ENCODE results near the gene GPR25.
"Not testable (repeated sequence)": the region's sequence is repeated elsewhere in the genome, so short reads cannot be mapped to it uniquely, and the experiment has no call there.

Gene GPR25

DNA sequence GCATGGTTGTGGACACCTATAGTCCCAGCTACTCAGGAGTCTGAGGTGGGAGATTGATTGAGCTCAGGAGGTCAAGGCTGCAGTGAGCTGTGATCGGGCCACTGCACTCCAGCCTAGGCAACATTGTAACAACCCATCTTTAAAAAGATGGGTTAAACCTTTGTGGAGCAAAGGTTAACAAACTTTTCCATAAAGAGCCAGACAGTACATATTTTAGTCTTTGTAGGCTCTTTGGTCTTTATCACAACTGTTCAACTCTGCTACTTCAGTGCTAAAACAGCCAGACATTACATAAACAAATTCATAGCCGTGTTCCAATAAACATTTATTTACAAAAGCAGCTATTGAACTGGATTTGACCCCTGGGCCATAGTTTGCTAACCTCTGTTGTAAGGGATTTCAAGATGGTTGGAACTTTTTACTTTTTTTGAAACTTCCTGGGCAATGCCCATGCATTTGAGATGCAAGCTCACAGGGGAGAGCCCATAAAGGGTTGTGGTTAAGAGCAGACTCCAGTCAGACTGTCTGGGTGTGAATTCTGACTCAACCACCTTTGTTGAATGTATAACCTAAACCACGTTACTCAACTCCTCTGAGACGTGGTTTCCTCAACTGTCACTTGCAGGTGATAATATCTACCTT, 32.8 kb downstream of the GPR25 start:
- Histone ChIP-seq H3K4me1 (no peaks in the 10 kb centered on the region), H3K36me3 (replicated peaks) (no peaks in the 10 kb centered on the region), H3K27me3 (ENCODE audit: low read depth) (no peaks in the 10 kb centered on the region), H3K9me3 (no peaks in the 10 kb centered on the region), H3K4me3 (no peak overlapping the region)
- in situ Hi-C loops (cut with MboI; ENCODE audit: low sequenced_read_pairs): no loop called here
- no peak for DNase-seq (ENCODE audit: low spot score in 2 of 2)

DNA sequence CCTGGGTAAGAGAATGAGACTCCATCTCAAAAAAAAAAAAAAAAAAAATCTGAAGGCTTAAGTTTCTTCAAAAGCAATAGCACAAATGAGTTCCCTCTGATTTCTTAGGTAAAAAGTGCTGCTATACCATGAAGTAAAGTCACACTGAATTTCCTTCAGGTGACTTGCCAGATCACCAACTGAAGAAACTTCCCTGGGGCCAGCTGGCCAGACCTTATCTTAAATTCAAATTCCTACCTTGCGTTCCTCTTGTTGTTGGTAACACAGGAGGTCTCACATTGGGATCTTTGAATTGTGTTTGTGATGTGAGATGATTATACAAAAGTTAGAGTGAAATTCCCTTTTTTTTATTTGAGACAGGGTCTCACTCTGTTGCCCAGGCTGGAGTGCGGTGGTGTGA, 33.7 kb downstream of the GPR25 start:
- H3K4me3 ChIP-seq: no peak overlapping the region
- H3K9me3 ChIP-seq: no peaks in the 10 kb centered on the region
- no peaks in the 10 kb centered on the region for H3K27me3 ChIP-seq (ENCODE audit: low read depth)
- in situ Hi-C loops (cut with MboI; ENCODE audit: low sequenced_read_pairs): no loop called here
- H3K4me1 ChIP-seq: no peaks in the 10 kb centered on the region
- H3K36me3 ChIP-seq (replicated peaks): no peaks in the 10 kb centered on the region
- no peak for DNase-seq (ENCODE audit: low spot score in 2 of 2)

DNA sequence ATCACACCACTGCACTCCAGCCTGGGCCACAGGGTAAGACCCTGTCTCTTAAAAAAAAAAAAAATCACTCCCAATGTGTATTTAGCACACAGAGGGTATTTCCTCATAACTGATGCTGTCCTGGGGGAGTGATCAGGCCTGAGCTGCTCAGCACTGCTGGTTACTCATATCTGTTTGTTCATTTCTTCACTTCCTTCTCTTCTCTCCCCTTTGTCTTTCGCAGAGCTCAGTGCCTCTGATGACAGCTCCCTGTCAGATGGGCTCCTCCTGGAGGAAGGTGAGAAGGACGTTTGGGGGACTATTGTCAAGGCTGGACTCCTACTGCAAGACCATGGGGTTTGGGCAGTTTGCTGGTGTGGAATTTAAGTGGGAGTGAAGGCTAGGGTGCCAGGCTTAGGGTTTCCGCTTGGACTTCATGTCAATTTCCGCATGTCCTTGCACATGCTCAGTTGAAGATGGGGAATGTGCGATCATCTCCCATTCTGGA, 34.9 kb downstream of the GPR25 start:
- H3K4me1 ChIP-seq: no peaks in the 10 kb centered on the region
- no peaks in the 10 kb centered on the region for H3K27me3 ChIP-seq (ENCODE audit: low read depth)
- H3K9me3 ChIP-seq: no peaks in the 10 kb centered on the region
- in situ Hi-C loops (cut with MboI; ENCODE audit: low sequenced_read_pairs): no loop called here
- H3K36me3 ChIP-seq (replicated peaks): no peaks in the 10 kb centered on the region
- no peak overlapping the region for H3K4me3 ChIP-seq
- no peak for DNase-seq (ENCODE audit: low spot score in 2 of 2)

DNA sequence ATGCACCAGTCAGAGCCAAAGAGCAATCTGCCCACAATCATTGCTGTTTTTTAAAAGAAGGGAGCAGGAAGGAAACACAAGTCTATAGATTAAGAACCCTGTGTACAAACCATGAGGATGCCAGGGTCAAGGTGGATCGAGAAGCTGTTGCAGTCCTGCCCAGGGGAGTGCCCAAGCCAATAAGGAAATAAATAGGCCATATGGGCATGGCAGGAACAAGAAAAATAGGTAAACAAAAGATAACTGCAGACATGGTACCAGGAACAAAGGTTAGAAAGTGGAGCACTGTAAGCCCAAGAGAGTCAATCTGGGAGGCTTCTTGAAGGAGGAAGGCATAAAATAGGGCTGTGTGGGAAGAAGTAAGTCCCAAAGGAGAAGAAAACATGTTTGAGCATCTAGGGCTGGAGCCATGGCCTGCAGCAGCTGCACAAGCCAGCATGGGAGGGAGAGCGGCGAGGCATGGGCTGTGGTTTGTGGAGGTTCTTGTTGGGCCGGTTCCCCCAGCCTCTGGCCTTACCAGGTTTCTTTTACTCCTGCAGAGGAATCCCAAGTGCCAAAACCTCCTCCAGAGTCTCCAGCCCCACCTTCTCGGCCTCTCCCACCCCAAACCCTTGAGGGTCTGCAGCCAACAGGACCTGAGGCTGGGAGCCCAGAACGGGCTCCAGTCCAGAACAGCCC, 35.5 kb downstream of the GPR25 start:
- no peaks in the 10 kb centered on the region for H3K4me1 ChIP-seq
- no peak for DNase-seq (ENCODE audit: low spot score in 2 of 2)

DNA sequence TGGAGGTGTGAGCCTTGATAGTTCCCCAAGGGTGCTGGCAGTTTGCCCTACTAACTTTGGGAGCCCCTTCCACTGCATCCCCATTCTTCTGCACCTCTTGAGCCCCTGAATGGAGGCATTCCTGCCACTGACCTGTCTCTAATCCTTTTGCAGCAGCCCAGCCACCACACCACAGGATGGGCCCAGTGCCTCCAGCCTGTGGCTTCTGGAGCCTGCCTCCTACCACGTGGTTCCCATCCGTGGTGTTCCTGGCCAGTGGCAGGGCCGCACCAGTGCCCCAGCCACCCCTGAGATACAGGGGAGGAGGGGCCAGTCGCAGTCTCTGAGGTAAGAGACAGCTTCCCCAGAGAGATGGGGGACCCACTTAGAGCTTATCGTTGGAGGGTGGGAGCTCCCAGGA, 36.3 kb downstream of the GPR25 start:
- no peaks in the 10 kb centered on the region for H3K27me3 ChIP-seq (ENCODE audit: low read depth)
- in situ Hi-C loops (cut with MboI; ENCODE audit: low sequenced_read_pairs): no loop called here
- H3K9me3 ChIP-seq: no peaks in the 10 kb centered on the region
- no peak overlapping the region for H3K4me3 ChIP-seq
- H3K4me1 ChIP-seq: no peaks in the 10 kb centered on the region
- no peaks in the 10 kb centered on the region for H3K36me3 ChIP-seq (replicated peaks)
- no peak for DNase-seq (ENCODE audit: low spot score in 2 of 2)

More for the DNA sequence above, 35.5 kb downstream of the GPR25 start:
- in situ Hi-C loops (cut with MboI; ENCODE audit: low sequenced_read_pairs): no loop called here
- H3K27me3 ChIP-seq (ENCODE audit: low read depth): no peaks in the 10 kb centered on the region
- no peaks in the 10 kb centered on the region for H3K36me3 ChIP-seq (replicated peaks)
- no peak overlapping the region for H3K4me3 ChIP-seq
- H3K9me3 ChIP-seq: no peaks in the 10 kb centered on the region

DNA sequence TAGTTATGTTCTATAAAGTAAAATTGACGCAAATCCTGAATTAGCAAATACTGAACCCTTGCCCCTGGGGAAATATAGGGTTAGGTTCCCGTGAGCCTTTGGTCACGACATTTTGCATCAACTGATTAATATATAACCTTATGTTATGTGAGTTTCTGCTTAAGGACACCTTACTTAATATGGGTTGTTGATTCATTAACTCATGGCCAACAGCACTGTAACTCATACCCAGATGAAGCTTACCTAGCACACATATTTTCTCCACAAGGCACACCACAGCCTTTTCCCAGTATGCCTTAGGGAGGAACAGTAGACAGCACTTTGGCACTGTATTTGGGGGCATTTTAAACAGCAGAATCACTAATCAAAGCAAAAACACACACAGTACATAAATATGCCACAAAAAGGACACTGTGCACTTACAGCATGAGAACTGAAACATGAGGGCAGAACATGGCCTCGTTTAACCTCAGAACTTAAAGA, 37.0 kb downstream of the GPR25 start:
- Histone ChIP-seq H3K4me3 (no peak overlapping the region), H3K36me3 (replicated peaks) (no peaks in the 10 kb centered on the region), H3K9me3 (no peaks in the 10 kb centered on the region), H3K4me1 (no peaks in the 10 kb centered on the region), H3K27me3 (ENCODE audit: low read depth) (no peaks in the 10 kb centered on the region)
- DNase-seq (ENCODE audit: low spot score in 2 of 2): no peak
- in situ Hi-C loops (cut with MboI; ENCODE audit: low sequenced_read_pairs): no loop called here

DNA sequence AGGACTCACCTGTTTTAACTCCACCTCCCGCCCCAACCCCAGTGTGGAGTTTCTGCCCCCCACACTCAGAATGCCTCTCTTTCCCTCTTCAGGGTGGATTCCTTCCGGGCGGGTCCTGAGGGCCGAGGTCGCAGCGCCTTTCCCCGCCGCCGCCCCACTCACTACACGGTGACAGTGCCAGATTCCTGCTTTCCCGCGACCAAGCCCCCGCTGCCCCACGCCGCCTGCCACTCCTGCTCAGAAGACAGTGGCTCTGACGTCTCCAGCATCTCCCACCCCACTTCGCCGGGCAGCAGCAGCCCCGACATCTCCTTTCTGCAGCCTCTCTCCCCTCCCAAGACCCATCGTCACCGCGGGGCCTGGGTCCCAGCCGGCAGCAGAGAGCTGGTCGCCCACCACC, 38.6 kb downstream of the GPR25 start:
- H3K27me3 ChIP-seq (ENCODE audit: low read depth): no peaks in the 10 kb centered on the region
- no peaks in the 10 kb centered on the region for H3K36me3 ChIP-seq (replicated peaks)
- no peak for DNase-seq (ENCODE audit: low spot score in 2 of 2)
- no peaks in the 10 kb centered on the region for H3K4me1 ChIP-seq
- in situ Hi-C loops (cut with MboI; ENCODE audit: low sequenced_read_pairs): no loop called here
- H3K4me3 ChIP-seq: no peak overlapping the region
- H3K9me3 ChIP-seq: no peaks in the 10 kb centered on the region

DNA sequence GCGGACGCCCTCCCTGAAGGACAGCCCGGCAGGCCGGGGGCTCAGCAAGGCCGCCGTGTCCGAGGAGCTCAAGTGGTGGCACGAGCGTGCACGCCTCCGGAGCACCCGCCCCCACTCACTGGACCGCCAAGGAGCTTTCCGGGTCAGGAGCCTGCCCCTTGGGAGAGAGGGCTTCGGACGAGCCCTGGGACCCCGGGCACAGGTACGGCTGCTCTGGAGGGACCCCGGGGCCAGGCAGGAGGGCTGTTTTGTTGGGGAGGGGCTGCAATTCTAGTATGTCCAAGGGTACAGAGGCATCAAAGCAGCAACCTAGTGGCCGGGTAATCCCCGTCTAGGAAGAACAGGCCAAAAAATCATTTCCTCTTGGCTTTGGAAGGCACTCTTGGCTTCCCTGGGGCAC, 39.2 kb downstream of the GPR25 start:
- H3K4me1 ChIP-seq; H3K36me3 ChIP-seq (replicated peaks); H3K27me3 ChIP-seq (ENCODE audit: low read depth); H3K4me3 ChIP-seq; DNase-seq (ENCODE audit: low spot score in 2 of 2); H3K9me3 ChIP-seq; in situ Hi-C loops (cut with MboI; ENCODE audit: low sequenced_read_pairs): not testable (repeated sequence)

DNA sequence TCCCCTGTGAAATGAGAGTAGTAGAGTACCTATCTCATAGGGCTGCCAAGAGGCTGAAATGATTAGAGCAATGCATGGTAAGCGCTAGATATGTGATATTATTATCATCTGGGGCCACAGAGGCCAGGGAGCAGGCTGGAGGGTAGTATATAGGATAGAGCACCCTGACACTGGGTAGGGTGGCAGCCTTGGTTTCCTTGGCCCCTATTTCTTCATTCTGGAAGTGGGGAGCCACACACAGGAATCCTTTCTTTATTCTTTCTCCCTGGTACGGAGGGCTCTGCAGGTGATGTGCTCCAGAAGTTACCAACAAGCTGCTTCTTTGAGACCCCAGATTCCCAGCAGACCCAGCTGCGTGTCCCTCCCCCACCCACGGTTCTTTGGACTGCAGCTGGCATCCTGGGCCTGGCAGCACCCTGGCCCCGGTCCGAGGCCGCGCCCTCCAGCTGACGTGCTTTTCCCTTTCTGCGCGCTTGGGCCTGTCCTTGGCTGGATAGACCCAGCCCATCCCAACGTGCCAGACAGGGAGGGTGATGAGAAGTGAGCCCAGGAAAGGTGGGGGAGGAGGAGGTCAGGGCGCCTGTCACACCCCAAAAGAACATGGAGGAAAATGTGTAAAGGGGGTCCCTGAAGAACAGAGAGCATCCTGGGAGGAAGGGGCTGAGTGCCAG, 40.1 kb downstream of the GPR25 start:
- H3K27me3 ChIP-seq (ENCODE audit: low read depth): no peaks in the 10 kb centered on the region
- H3K9me3 ChIP-seq: no peaks in the 10 kb centered on the region
- no peaks in the 10 kb centered on the region for H3K36me3 ChIP-seq (replicated peaks)
- no peak for DNase-seq (ENCODE audit: low spot score in 2 of 2)
- in situ Hi-C loops (cut with MboI; ENCODE audit: low sequenced_read_pairs): no loop called here
- H3K4me1 ChIP-seq: no peaks in the 10 kb centered on the region
- H3K4me3 ChIP-seq: no peak overlapping the region

DNA sequence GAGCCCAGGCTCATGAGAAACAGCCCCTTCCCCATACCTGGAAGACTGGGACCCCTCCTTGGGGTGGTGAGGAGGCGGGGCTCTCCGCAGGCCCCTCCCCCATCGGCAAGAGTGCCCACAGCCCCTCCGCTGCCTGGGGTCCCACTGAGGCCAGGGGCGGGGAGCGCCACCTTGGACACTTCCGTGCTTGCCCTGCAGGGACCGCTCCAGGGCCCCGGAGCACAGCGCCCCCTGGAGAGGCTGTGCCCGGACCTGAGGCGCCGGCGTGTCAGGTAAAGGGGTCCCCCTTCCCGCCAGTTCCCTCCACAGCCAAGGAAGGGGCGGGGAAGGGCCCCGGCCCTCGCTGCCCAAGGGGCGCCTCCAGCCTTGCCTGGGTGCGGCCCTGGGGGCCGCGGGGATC, 43.4 kb downstream of the GPR25 start:
- in situ Hi-C loops (cut with MboI; ENCODE audit: low sequenced_read_pairs): no loop called here
- Histone ChIP-seq H3K4me3 (no peak overlapping the region), H3K36me3 (replicated peaks) (no peaks in the 10 kb centered on the region), H3K9me3 (no peaks in the 10 kb centered on the region), H3K27me3 (ENCODE audit: low read depth) (no peaks in the 10 kb centered on the region), H3K4me1 (no peaks in the 10 kb centered on the region)
- no peak for DNase-seq (ENCODE audit: low spot score in 2 of 2)

DNA sequence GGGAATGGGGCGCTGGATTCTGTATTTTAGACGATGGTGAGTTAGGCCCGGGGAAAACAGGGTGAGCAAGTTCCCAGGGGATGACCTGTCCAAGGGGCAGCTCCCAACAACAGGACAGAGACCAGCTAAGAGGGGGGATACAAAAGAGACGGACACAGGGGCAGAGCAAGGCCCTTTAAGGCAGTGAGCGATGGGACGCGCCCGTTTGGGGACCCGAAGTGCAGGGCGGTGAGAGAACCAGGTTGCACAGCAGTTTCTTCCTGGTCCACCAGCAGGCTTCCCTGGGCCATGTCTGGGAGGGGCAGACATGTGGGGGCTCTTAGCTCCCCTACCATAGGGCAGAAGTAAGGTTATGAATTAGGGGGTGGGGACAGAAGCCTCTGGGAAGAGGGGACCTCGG, 43.9 kb downstream of the GPR25 start:
- H3K27me3 ChIP-seq (ENCODE audit: low read depth): no peaks in the 10 kb centered on the region
- in situ Hi-C loops (cut with MboI; ENCODE audit: low sequenced_read_pairs): no loop called here
- no peaks in the 10 kb centered on the region for H3K9me3 ChIP-seq
- no peak overlapping the region for H3K4me3 ChIP-seq
- no peaks in the 10 kb centered on the region for H3K4me1 ChIP-seq
- H3K36me3 ChIP-seq (replicated peaks): no peaks in the 10 kb centered on the region
- no peak for DNase-seq (ENCODE audit: low spot score in 2 of 2)

DNA sequence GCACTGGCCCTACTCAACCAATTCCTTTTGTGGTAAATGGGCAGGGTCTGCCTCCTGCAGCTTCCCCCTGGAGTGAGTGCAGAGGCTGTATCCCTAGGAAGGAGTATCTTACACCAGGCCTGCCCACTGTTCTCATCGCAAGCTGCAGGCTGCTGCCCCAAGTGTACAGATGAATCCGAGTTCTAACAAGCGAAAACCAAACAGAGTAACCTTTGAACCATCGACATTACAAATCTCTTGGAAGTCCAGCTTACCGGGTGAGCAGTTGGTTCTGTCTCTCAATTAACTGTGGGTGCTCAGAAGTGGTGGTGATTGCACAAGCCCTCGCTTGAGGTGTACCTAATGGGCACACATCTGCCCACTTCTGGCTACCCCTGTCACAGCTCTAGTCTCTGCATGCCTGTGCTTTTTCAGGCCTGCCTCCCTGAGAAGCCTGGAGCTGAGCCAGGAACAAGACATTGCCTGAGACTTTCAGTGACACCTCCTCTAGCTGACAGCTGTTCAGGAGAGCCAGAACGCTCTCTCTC, 44.6 kb downstream of the GPR25 start:
- DNase-seq (ENCODE audit: low spot score in 2 of 2): no peak
- H3K9me3 ChIP-seq: no peaks in the 10 kb centered on the region
- no peaks in the 10 kb centered on the region for H3K27me3 ChIP-seq (ENCODE audit: low read depth)
- H3K36me3 ChIP-seq (replicated peaks): no peaks in the 10 kb centered on the region
- no peak overlapping the region for H3K4me3 ChIP-seq
- in situ Hi-C loops (cut with MboI; ENCODE audit: low sequenced_read_pairs): no loop called here
- no peaks in the 10 kb centered on the region for H3K4me1 ChIP-seq

DNA sequence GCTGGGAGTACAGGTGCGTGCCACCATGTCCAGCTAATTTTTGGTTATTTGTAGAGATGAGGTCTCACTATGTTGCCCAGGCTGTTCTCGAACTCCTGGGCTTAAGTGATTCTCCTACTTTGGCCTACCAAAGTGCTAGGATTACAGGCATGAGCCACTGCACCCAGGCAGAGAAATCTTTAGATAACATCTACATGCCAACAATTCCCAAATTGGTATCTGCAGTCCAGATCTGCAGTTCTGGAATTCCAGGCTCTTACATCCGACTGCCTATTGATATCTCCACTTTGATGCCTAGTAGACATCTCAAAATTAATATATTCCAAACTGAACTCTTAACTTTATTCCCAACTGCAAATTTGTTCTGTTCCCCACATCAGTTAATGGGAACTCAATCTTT, 45.2 kb downstream of the GPR25 start:
- no peaks in the 10 kb centered on the region for H3K27me3 ChIP-seq (ENCODE audit: low read depth)
- H3K4me1 ChIP-seq: no peaks in the 10 kb centered on the region
- no peak overlapping the region for H3K4me3 ChIP-seq
- H3K9me3 ChIP-seq: no peaks in the 10 kb centered on the region
- no peak for DNase-seq (ENCODE audit: low spot score in 2 of 2)
- no peaks in the 10 kb centered on the region for H3K36me3 ChIP-seq (replicated peaks)
- in situ Hi-C loops (cut with MboI; ENCODE audit: low sequenced_read_pairs): no loop called here

DNA sequence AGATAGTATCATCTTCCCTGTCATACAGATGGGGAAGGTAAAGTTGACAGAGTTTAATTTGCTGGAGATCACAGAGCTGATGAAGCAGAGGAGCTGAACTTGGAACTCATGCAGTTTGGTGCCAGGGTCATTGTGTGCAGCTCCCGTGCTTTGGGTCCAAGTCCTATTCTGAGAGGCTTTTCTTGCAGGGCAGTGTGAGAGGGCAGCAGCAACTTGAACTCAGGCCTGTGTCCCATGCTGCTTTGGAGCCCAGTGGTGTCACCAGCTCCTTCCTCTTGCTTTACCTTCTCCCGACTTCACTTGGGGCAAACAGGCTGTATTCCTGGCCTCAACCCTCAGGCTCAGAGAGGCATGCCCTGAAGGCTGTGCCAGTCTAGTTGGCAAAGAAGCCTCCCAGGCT, 46.6 kb downstream of the GPR25 start:
- H3K9me3 ChIP-seq: no peaks in the 10 kb centered on the region
- in situ Hi-C loops (cut with MboI; ENCODE audit: low sequenced_read_pairs): no loop called here
- no peak overlapping the region for H3K4me3 ChIP-seq
- no peaks in the 10 kb centered on the region for H3K4me1 ChIP-seq
- no peaks in the 10 kb centered on the region for H3K27me3 ChIP-seq (ENCODE audit: low read depth)
- DNase-seq (ENCODE audit: low spot score in 2 of 2): no peak
- H3K36me3 ChIP-seq (replicated peaks): no peaks in the 10 kb centered on the region

Measured in HAP-1 (cell line).